PC-3 (cell line): Measurements from ENCODE around the gene CAPN8. TPM values are rescaled to one million over a fixed set of nuclear protein-coding genes. Genes with fewer than 3 reads are reported as not detected.

ENCODE experiments used
- ATAC-seq: fragments of 200-7000 bp; cut with Tn5 transposase; 2 replicates; pipeline ENCODE4 v1.9.1; 2020; ENCODE audit warnings: mild to moderate bottlenecking, moderate library complexity
- BruUV-seq: library from RNA; stranded (reverse); fragments of 400-500 nt; replicated peaks from 2 replicates; lab custom pipeline; 2021; lab: Mats Ljungman, UMichigan
- CTCF ChIA-PET: fragments of 300-600 bp; sonication (Branson Sonifier 250); formaldehyde crosslinking; loops from one replicate; lab custom pipeline; 2022; ENCODE audit warnings: antibody characterized with exemption; lab: Charles Lee
- POLR2A ChIA-PET: fragments of 300-600 bp; sonication (Branson Sonifier 250); formaldehyde crosslinking; loops from one replicate; lab custom pipeline; 2022; ENCODE audit warnings: antibody characterized with exemption; ENCODE audit not compliant: unreplicated experiment; lab: Charles Lee
- DNase-seq: peaks from one replicate; pipeline ENCODE4 v3.0.0-alpha.2; 2015
- H2AFZ ChIP-seq: fragments of 300-600 bp; sonication (generic); 2 replicates; pipeline ENCODE4 v1.6.0; 2016; ENCODE audit warnings: antibody characterized with exemption, low read length
- H3F3A ChIP-seq: fragments of 300-600 bp; sonication (generic); one replicate; pipeline ENCODE4 v1.6.0; 2017; ENCODE audit warnings: antibody characterized with exemption, low read length, control low read depth, mild to moderate bottlenecking; ENCODE audit not compliant: unreplicated experiment
- H3K27ac ChIP-seq: fragments of 300-600 bp; sonication (generic); 2 replicates; pipeline ENCODE4 v1.5.1; 2016; ENCODE audit warnings: mild to moderate bottlenecking, low read length
- H3K27me3 ChIP-seq: fragments of 300-600 bp; sonication (generic); 2 replicates; pipeline ENCODE4 v1.6.1; 2016; ENCODE audit warnings: low read length, mixed read lengths
- H3K36me3 ChIP-seq: fragments of 300-600 bp; sonication (generic); 2 replicates; pipeline ENCODE4 v1.6.1; 2016; ENCODE audit warnings: low read depth, mixed run types, low read length, mixed read lengths
- H3K4me1 ChIP-seq: fragments of 300-600 bp; sonication (generic); 2 replicates; pipeline ENCODE4 v1.5.1; 2016; ENCODE audit warnings: low read length; ENCODE audit not compliant: insufficient read depth
- H3K4me2 ChIP-seq: fragments of 300-600 bp; sonication (generic); 2 replicates; pipeline ENCODE4 v1.6.0; 2016; ENCODE audit warnings: low read length
- H3K4me3 ChIP-seq: fragments of 300-600 bp; sonication (generic); 2 replicates; pipeline ENCODE4 v1.5.1; 2016; ENCODE audit warnings: mild to moderate bottlenecking, low read length, mixed read lengths
- H3K79me2 ChIP-seq: fragments of 300-600 bp; sonication (generic); 2 replicates; pipeline ENCODE4 v1.6.1; 2017; ENCODE audit warnings: low read length, mixed read lengths
- H3K9ac ChIP-seq: fragments of 300-600 bp; sonication (generic); 2 replicates; pipeline ENCODE4 v1.6.0; 2016; ENCODE audit warnings: mild to moderate bottlenecking, low read length
- H3K9me2 ChIP-seq: fragments of 300-600 bp; sonication (generic); replicated peaks from 2 replicates; pipeline ENCODE4 v1.6.1; 2016; ENCODE audit warnings: mixed run types, low read length, mixed read lengths
- H3K9me3 ChIP-seq: fragments of 300-600 bp; sonication (generic); 2 replicates; pipeline ENCODE4 v1.6.1; 2016; ENCODE audit warnings: low read length, mixed read lengths
- H4K20me1 ChIP-seq: fragments of 300-600 bp; sonication (generic); 2 replicates; pipeline ENCODE4 v1.6.1; 2016; ENCODE audit warnings: low read length, mixed read lengths
- EZH2 ChIP-seq: fragments of 300-600 bp; sonication (generic); IDR thresholded peaks from one replicate; pipeline ENCODE4 v1.6.1; 2017; ENCODE audit warnings: antibody characterized with exemption, mild to moderate bottlenecking, low read length; ENCODE audit not compliant: unreplicated experiment
- EZH2phosphoT487 ChIP-seq: fragments of 300-600 bp; sonication (generic); IDR thresholded peaks from 2 replicates; pipeline ENCODE4 v1.6.1; 2018; ENCODE audit warnings: mild to moderate bottlenecking, antibody characterized with exemption, low read length, borderline replicate concordance
- intact Hi-C: fragments of 100-400 bp; cut with micrococcal nuclease; formaldehyde crosslinking; loops from 2 replicates; pipeline ENCODE4 v1.9.0; 2023
- total RNA-seq: library from RNA; depleted of rRNA; stranded (reverse); fragments of >200 nt; gene quantifications from 2 replicates; pipeline ENCODE4 v1.2.3, GENCODE V29; 2014; rRNA removed
- TF ChIP-seq, protein P1 (sequence below): fragments of 300-600 bp; sonication (generic); conservative IDR thresholded peaks from 2 replicates; pipeline ENCODE4 v1.5.1; 2017; ENCODE audit warnings: antibody characterized with exemption, low read depth, mild to moderate bottlenecking, low read length

CAPN8 gene
- total RNA-seq, 1 experiment from 2014 or later = 5.9 TPM

DNA sequence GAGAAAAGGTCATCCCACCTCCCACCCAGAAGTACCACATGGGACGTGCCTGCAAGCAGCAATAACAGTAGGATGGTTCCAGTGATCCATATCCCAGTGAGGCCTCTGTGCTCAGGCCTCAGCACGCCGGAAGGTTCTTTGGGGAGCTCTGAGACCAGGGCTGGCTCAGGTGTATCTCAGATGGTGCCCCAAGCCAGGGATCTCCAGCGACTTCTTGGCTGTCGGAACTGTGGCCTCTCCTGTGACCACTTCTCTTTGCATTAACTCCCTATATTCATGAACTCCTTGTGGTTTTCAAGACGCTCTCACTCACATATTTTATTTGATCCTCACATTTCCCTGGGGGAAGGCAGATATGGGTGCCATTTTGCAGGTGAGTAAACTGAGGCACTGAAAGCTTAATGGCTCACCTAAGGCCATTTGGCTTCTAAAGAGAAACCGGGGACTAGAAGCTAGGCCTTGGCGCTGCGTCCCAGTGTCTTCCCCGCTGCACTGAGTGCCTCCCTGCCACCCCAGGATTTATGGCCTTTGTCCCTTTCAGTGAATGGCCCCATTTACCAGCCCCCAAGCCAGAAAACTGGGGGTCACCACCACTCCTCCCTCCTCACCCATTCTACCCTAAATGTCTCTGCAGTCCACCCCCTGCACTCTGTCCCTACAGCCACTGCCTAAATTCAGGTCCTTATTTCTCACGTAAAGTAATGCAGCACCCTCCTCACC is 170.4 kb downstream of the CAPN8 start:
- H3K9ac ChIP-seq = no peak overlapping the region
- H3K79me2 ChIP-seq = no peaks in the 10 kb centered on the region
- H4K20me1 ChIP-seq = no peaks in the 10 kb centered on the region
- no peaks in the 10 kb centered on the region for H3K9me3 ChIP-seq
- H2AFZ ChIP-seq = no peak overlapping the region
- no peak overlapping the region for H3K4me2 ChIP-seq
- no peaks in the 10 kb centered on the region for H3K27me3 ChIP-seq
- ChIA-PET CTCF (no interaction called here), POLR2A (no interaction called here)
- DNase-seq = no peak
- BruUV-seq = no TSS peak
- no peaks in the 10 kb centered on the region for H3F3A ChIP-seq
- no peaks in the 10 kb centered on the region for H3K9me2 ChIP-seq
- no peak for ATAC-seq
- H3K36me3 ChIP-seq = no peaks in the 10 kb centered on the region
- no peak overlapping the region for H3K4me3 ChIP-seq
- no peak overlapping the region for H3K27ac ChIP-seq
- intact Hi-C loops = no loop called here
- peaks cover 7% of the 10 kb centered on the region for H3K4me1 ChIP-seq
- TF ChIP-seq, protein P1, sequence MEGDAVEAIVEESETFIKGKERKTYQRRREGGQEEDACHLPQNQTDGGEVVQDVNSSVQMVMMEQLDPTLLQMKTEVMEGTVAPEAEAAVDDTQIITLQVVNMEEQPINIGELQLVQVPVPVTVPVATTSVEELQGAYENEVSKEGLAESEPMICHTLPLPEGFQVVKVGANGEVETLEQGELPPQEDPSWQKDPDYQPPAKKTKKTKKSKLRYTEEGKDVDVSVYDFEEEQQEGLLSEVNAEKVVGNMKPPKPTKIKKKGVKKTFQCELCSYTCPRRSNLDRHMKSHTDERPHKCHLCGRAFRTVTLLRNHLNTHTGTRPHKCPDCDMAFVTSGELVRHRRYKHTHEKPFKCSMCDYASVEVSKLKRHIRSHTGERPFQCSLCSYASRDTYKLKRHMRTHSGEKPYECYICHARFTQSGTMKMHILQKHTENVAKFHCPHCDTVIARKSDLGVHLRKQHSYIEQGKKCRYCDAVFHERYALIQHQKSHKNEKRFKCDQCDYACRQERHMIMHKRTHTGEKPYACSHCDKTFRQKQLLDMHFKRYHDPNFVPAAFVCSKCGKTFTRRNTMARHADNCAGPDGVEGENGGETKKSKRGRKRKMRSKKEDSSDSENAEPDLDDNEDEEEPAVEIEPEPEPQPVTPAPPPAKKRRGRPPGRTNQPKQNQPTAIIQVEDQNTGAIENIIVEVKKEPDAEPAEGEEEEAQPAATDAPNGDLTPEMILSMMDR = no peak
- TF ChIP-seq EZH2 (no peak), EZH2phosphoT487 (no peak)

DNA sequence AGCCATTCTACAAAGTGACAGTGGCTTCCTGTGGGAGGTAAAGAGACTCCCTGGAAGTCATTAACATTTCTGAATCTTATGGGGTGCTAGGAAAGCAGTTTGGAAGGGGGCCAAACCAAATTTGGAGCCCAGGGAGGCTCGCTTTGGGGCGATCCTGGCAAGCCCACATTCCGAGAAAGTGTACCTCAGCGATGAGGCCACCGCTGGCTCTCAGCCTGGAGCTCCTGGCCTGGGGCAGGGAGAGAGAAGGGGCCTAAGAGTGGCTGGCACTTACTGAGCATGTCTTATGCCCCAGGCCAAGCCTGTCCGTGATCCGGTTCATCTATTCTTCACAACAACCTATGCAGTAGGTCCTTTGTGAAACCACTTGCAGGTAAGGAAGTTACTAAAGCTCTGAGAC is 173.5 kb downstream of the CAPN8 start:
- no TSS peak for BruUV-seq
- intact Hi-C loops = no loop called here
- H3K9ac ChIP-seq = no peak overlapping the region

More for the DNA sequence above, 173.5 kb downstream of the CAPN8 start:
- ATAC-seq (no peak), DNase-seq (no peak)
- no peaks in the 10 kb centered on the region for H3F3A ChIP-seq
- H2AFZ ChIP-seq = no peak overlapping the region
- H3K27me3 ChIP-seq = peaks cover 24% of the 10 kb centered on the region
- no peak overlapping the region for H3K4me2 ChIP-seq
- ChIA-PET POLR2A (interaction anchor here (0.7 kb wide), 1 partner anchor 800 kb away, joined by 6 read pairs; no protein-coding TSS in a partner anchor), CTCF (no interaction called here)
- no peaks in the 10 kb centered on the region for H3K36me3 ChIP-seq
- no peaks in the 10 kb centered on the region for H3K9me3 ChIP-seq
- no peaks in the 10 kb centered on the region for H3K4me1 ChIP-seq
- no peaks in the 10 kb centered on the region for H4K20me1 ChIP-seq
- TF ChIP-seq, protein P1 = no peak
- TF ChIP-seq EZH2 = no peak
- no peak for TF ChIP-seq EZH2phosphoT487
- H3K79me2 ChIP-seq = no peaks in the 10 kb centered on the region
- no peak overlapping the region for H3K27ac ChIP-seq
- H3K4me3 ChIP-seq = no peak overlapping the region
- no peaks in the 10 kb centered on the region for H3K9me2 ChIP-seq

Other genes with a start within 250 kb of the CAPN8 start
- 1,259 and 1,457 TPM in 2 replicates for gene CAPN2, start 46.8 kb upstream of the CAPN8 start, total RNA-seq
- gene TP53BP2, start 180.2 kb upstream of the CAPN8 start, total RNA-seq = 24.6 and 32.0 TPM in 2 replicates